GM13977 (cell line): Measurements from ENCODE around the gene NHERF1.
A peak's percentile ranks its signal among the peaks of the same experiment; 100 is the strongest.

Experiments used
- DNase-seq: peaks from one replicate; pipeline ENCODE4 v3.0.0; 2012; ENCODE audit warnings: low spot score
- CTCF ChIP-seq: IDR thresholded peaks from 2 replicates; pipeline ENCODE4 v1.5.1; 2012; ENCODE audit warnings: mild to moderate bottlenecking, control low read depth; ENCODE audit not compliant: insufficient read depth; ENCODE audit errors: extremely low read depth, missing control alignments
- in situ Hi-C: fragments of 300-500 bp; cut with MboI; formaldehyde crosslinking; loops from one replicate; pipeline ENCODE4 v1.12.0; 2022; ENCODE audit warnings: low sequenced_read_pairs, low pct_unique_long_range_greater_than_20kb, mixed read lengths, inconsistent platforms; ENCODE audit not compliant: unreplicated experiment

Gene NHERF1

GRCh38 chr17:74730491-74731346 is 17.7 kb upstream of the NHERF1 start:
- in situ Hi-C loops: no loop called here
- DNase-seq: no peak
- TF ChIP-seq CTCF: no peak

- no peak for TF ChIP-seq CTCF
- DNase-seq: no peak
- in situ Hi-C loops: no loop called here
Observed at GRCh38 chr17:74731347-74731605, 17.2 kb upstream of the NHERF1 start.

- no peak for TF ChIP-seq CTCF
- no peak for DNase-seq
- in situ Hi-C loops: no loop called here
Observed at GRCh38 chr17:74732042-74732867, 16.2 kb upstream of the NHERF1 start.

GRCh38 chr17:74733365-74734122 is 14.9 kb upstream of the NHERF1 start:
- in situ Hi-C loops: no loop called here
- no peak for TF ChIP-seq CTCF
- no peak for DNase-seq

GRCh38 chr17:74734256-74734655 is 14.2 kb upstream of the NHERF1 start:
- no peak for TF ChIP-seq CTCF
- DNase-seq: no peak
- in situ Hi-C loops: no loop called here

GRCh38 chr17:74736513-74737298 is 11.7 kb upstream of the NHERF1 start, which contains the start of gene RAB37:
RAB37 (plus strand) TSS chr17:74737256; CDS start chr17:74737273, 17 bp downstream.
- TF ChIP-seq CTCF: peak; percentile 86
- DNase-seq: peak; percentile 77
- in situ Hi-C loops: no loop called here
